ENCODE data around the gene LRRC47.

Gene LRRC47

GRCh38 chr1:3772027-3772714, 24.1 kb downstream of the LRRC47 start:
- no peaks in the 10 kb centered on the region for H3K79me2 ChIP-seq (ENCODE audit: insufficient read depth, low read length)
- H3K4me3 ChIP-seq (ENCODE audit: low read depth, low read length, poor library complexity, severe bottlenecking) = peak overlapping the region; percentile 64
- H3K27me3 ChIP-seq (ENCODE audit: insufficient read depth, low read length) = no peaks in the 10 kb centered on the region; the same call in 1 of the 2 replicates
- no peaks in the 10 kb centered on the region for H3F3A ChIP-seq (ENCODE audit: insufficient read depth, low read length)
- H3K9me3 ChIP-seq (ENCODE audit: low read length) = no peaks in the 10 kb centered on the region
- no peaks in the 10 kb centered on the region for H4K20me1 ChIP-seq (ENCODE audit: insufficient read depth, low read length)
- no peak overlapping the region for H2AFZ ChIP-seq (ENCODE audit: low read length)
- H3K4me1 ChIP-seq (ENCODE audit: insufficient read depth, low read length, severe bottlenecking) = peaks cover 23% of the 10 kb centered on the region
- peak overlapping the region; percentile 46 for H3K9ac ChIP-seq (ENCODE audit: low read length)
- H3K4me2 ChIP-seq (ENCODE audit: low read length) = peak overlapping the region; percentile 74
- H3K9me2 ChIP-seq (ENCODE audit: low read depth, low read length) = no peaks in the 10 kb centered on the region
- no peak for TF ChIP-seq EZH2 (IDR thresholded peaks at IDR 0.05; ENCODE audit: borderline replicate concordance, low read length)
- no peak for TF ChIP-seq CTCF (IDR thresholded peaks at IDR 0.05; ENCODE audit: low read length)
- H3K27ac ChIP-seq (ENCODE audit: low read depth, low read length, poor library complexity, severe bottlenecking) = no peak overlapping the region
- no peaks in the 10 kb centered on the region for H3K36me3 ChIP-seq (ENCODE audit: insufficient read depth, low read length)

- Histone ChIP-seq H3K79me2 (ENCODE audit: insufficient read depth, low read length) (no peaks in the 10 kb centered on the region), H3K36me3 (ENCODE audit: insufficient read depth, low read length) (no peaks in the 10 kb centered on the region), H3K4me2 (ENCODE audit: low read length) (peak overlapping the region; percentile 74), H3K4me1 (ENCODE audit: insufficient read depth, low read length, severe bottlenecking) (peaks cover 23% of the 10 kb centered on the region), H3K27ac (ENCODE audit: low read depth, low read length, poor library complexity, severe bottlenecking) (no peak overlapping the region), H4K20me1 (ENCODE audit: insufficient read depth, low read length) (no peaks in the 10 kb centered on the region), H2AFZ (ENCODE audit: low read length) (no peak overlapping the region), H3K9ac (ENCODE audit: low read length) (peak overlapping the region; percentile 46), H3K9me3 (ENCODE audit: low read length) (no peaks in the 10 kb centered on the region), H3K27me3 (ENCODE audit: insufficient read depth, low read length) (no peaks in the 10 kb centered on the region; the same call in 1 of the 2 replicates), H3K4me3 (ENCODE audit: low read depth, low read length, poor library complexity, severe bottlenecking) (peak overlapping the region; percentile 64), H3K9me2 (ENCODE audit: low read depth, low read length) (no peaks in the 10 kb centered on the region), H3F3A (ENCODE audit: insufficient read depth, low read length) (no peaks in the 10 kb centered on the region)
- TF ChIP-seq EZH2 (IDR thresholded peaks at IDR 0.05; ENCODE audit: borderline replicate concordance, low read length) (no peak), CTCF (IDR thresholded peaks at IDR 0.05; ENCODE audit: low read length) (no peak)
These were observed 24.9 kb downstream of the LRRC47 start for GRCh38 chr1:3771108-3772026.

GRCh38 chr1:3770047-3770765, 26.1 kb downstream of the LRRC47 start:
- H3K9me3 ChIP-seq (ENCODE audit: low read length) = no peaks in the 10 kb centered on the region
- H3K27ac ChIP-seq (ENCODE audit: low read depth, low read length, poor library complexity, severe bottlenecking) = no peak overlapping the region
- H3K4me1 ChIP-seq (ENCODE audit: insufficient read depth, low read length, severe bottlenecking) = peaks cover 12% of the 10 kb centered on the region
- no peaks in the 10 kb centered on the region; the same call in none of the 2 replicates for H3K27me3 ChIP-seq (ENCODE audit: insufficient read depth, low read length)
- TF ChIP-seq CTCF (IDR thresholded peaks at IDR 0.05; ENCODE audit: low read length) (no peak), EZH2 (IDR thresholded peaks at IDR 0.05; ENCODE audit: borderline replicate concordance, low read length) (no peak)
- H3K9me2 ChIP-seq (ENCODE audit: low read depth, low read length) = no peaks in the 10 kb centered on the region
- H3K4me3 ChIP-seq (ENCODE audit: low read depth, low read length, poor library complexity, severe bottlenecking) = no peak overlapping the region
- H3K4me2 ChIP-seq (ENCODE audit: low read length) = no peak overlapping the region
- H3K36me3 ChIP-seq (ENCODE audit: insufficient read depth, low read length) = no peaks in the 10 kb centered on the region
- H2AFZ ChIP-seq (ENCODE audit: low read length) = no peak overlapping the region
- no peak overlapping the region for H3K9ac ChIP-seq (ENCODE audit: low read length)
- no peaks in the 10 kb centered on the region for H4K20me1 ChIP-seq (ENCODE audit: insufficient read depth, low read length)
- H3K79me2 ChIP-seq (ENCODE audit: insufficient read depth, low read length) = no peaks in the 10 kb centered on the region
- no peaks in the 10 kb centered on the region for H3F3A ChIP-seq (ENCODE audit: insufficient read depth, low read length)

All from OCI-LY1 (cell line).